Measurements from ENCODE around the gene BEND3. TPM values are rescaled to one million over a fixed set of nuclear protein-coding genes. Genes with fewer than 3 reads are reported as not detected.

The BEND3 gene
- total and polyA plus RNA-seq, 10 of the 15 experiments (the other 5 are each of a cell fraction or from before 2014, with no cell fraction given), result 1.1 to 9.0 (median 3.6) TPM

DNA sequence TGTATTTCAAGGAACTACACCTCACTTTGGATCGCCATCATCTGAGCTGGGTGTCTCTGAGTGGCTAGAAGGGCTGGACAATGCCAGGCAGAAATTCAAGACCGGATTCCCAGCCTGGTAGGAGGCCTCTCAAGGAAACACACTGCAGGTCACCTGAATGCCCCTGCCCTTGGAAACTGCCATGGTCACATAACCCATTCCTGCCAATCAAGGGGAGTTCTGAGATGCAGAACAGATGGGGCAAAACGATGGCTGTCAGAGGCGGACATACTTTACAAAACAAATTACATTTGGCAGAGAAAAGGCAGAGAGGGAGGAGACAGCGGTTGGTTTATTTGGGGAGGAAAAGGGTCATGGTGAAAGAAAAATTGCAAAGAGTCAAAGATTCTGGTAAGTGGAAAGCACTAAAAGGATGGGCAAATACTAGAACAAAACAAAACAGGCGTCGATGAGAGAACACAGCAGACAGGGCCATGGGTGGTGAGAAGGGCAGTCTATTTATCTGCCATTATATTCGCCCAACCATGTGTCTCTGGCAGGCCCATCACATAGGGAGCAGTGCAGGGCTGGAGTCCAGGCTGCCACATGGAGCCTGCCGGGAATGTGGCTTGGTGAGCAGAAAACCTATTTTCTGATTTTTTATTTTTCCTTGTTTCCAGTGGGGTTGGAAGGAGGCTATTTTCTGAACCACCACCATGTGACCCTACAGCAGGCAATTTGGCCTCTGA is 13.5 kb downstream of the BEND3 start:
- H4K20me1 ChIP-seq (ENCODE audit: control insufficient read depth, insufficient read depth), result no peaks in the 10 kb centered on the region
- TF ChIP-seq HDGF (IDR thresholded peaks at IDR 0.05) (no peak), HDAC2 (IDR thresholded peaks at IDR 0.05) (no peak), KLF5 (IDR thresholded peaks at IDR 0.05; ENCODE audit: partially characterized antibody) (no peak), ZNF217 (IDR thresholded peaks at IDR 0.05) (no peak), KAT2A (conservative IDR thresholded peaks at IDR 0.05; ENCODE audit: control insufficient read depth, low read depth, low read length) (no peak), DPF2 (IDR thresholded peaks at IDR 0.05) (no peak), NR2F1 (conservative IDR thresholded peaks at IDR 0.05) (no peak), MYC (IDR thresholded peaks at IDR 0.05; ENCODE audit: insufficient read depth, insufficient read length, insufficient replicate concordance, low read length, severe bottlenecking) (no peak)
- TF ChIP-seq, protein P1, sequence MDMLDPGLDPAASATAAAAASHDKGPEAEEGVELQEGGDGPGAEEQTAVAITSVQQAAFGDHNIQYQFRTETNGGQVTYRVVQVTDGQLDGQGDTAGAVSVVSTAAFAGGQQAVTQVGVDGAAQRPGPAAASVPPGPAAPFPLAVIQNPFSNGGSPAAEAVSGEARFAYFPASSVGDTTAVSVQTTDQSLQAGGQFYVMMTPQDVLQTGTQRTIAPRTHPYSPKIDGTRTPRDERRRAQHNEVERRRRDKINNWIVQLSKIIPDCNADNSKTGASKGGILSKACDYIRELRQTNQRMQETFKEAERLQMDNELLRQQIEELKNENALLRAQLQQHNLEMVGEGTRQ (IDR thresholded peaks at IDR 0.05; ENCODE audit: borderline replicate concordance, low read depth, low read length), result no peak
- TF ChIP-seq, protein P2, sequence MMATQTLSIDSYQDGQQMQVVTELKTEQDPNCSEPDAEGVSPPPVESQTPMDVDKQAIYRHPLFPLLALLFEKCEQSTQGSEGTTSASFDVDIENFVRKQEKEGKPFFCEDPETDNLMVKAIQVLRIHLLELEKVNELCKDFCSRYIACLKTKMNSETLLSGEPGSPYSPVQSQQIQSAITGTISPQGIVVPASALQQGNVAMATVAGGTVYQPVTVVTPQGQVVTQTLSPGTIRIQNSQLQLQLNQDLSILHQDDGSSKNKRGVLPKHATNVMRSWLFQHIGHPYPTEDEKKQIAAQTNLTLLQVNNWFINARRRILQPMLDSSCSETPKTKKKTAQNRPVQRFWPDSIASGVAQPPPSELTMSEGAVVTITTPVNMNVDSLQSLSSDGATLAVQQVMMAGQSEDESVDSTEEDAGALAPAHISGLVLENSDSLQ (IDR thresholded peaks at IDR 0.05), result no peak
- no peak overlapping the region for H3K9ac ChIP-seq (ENCODE audit: control insufficient read depth, insufficient read depth, low read length)
- ATAC-seq, result no peak
- WGBS (ENCODE audit: insufficient coverage, insufficient replicate concordance, low lambda C conversion rate, missing lambda C conversion rate), result 75% methylated on average over 9 of the region's 9 CpGs
- no peaks in the 10 kb centered on the region for H3K9me3 ChIP-seq (replicated peaks; ENCODE audit: control insufficient read depth, insufficient read depth, low read length)
- no TSS peak for BruUV-seq (replicated peaks)
- H3K4me3 ChIP-seq, result no peak overlapping the region
- H2AFZ ChIP-seq (ENCODE audit: control insufficient read depth, low read depth, low read length), result peak overlapping the region; percentile 28; the same call in 1 of the 2 replicates
- H3K4me1 ChIP-seq (ENCODE audit: control insufficient read depth, insufficient read depth, low read length), result peaks cover 10% of the 10 kb centered on the region
- no peak for DNase-seq (ENCODE audit: low read depth, low spot score)
- intact Hi-C loops (cut with micrococcal nuclease; ENCODE audit: unreplicated experiment) (no loop called here), in situ Hi-C loops (cut with MboI) (no loop called here)
- no peak for FAIRE-seq
- H3K79me2 ChIP-seq (ENCODE audit: control insufficient read depth, insufficient read depth, low read length), result no peaks in the 10 kb centered on the region
- SMC1A ChIA-PET (ENCODE audit: uncharacterized antibody, unreplicated experiment), result no interaction called here
- H3K27ac ChIP-seq (ENCODE audit: control insufficient read depth, insufficient read depth), result no peak overlapping the region
- CTCF ChIA-PET, result interaction anchor here (1.3 kb wide), 1 partner anchor 18 kb away, joined by 4 read pairs; no protein-coding TSS in a partner anchor
- H3K27me3 ChIP-seq (replicated peaks in 1 of 2; ENCODE audit: control insufficient read depth in 2 of 2, insufficient read depth in 2 of 2, low read length in 1 of 2), result no peaks in the 10 kb centered on the region
- RAD21 ChIA-PET (ENCODE audit: unreplicated experiment), result interaction anchor here (1.2 kb wide), 1 partner anchor 12 kb away, joined by 3 read pairs; no protein-coding TSS in a partner anchor
- H3K36me3 ChIP-seq (ENCODE audit: control insufficient read depth in 2 of 2, insufficient read depth in 2 of 2, low read length in 1 of 2), result peaks cover 0 to 2% of the 10 kb centered on the region in 2 experiments; a peak in 1 of 4 replicates
- POLR2A ChIA-PET, result no interaction called here
- H3K4me2 ChIP-seq (ENCODE audit: control insufficient read depth, insufficient read depth), result no peak overlapping the region

Data from GM12878 (cell line).